C4-2B (cell line): ENCODE results near the gene RHOU.

ENCODE experiments used
- H3K27ac ChIP-seq: fragments of 450-650 bp; 2 replicates; pipeline ENCODE4 v1.5.1; 2017
- CTCF ChIP-seq: fragments of 450-650 bp; conservative IDR thresholded peaks from 2 replicates; pipeline ENCODE4 v1.5.1; 2017; ENCODE audit warnings: mild to moderate bottlenecking
- ZFX ChIP-seq: fragments of 450-650 bp; IDR thresholded peaks from 2 replicates; pipeline ENCODE4 v1.6.1; 2017

RHOU gene

GRCh38 chr1:228752258-228752657 lies 17.0 kb downstream of the RHOU start:
- TF ChIP-seq CTCF (no peak), ZFX (no peak)

GRCh38 chr1:228752675-228753265 lies 17.5 kb downstream of the RHOU start:
- no peak for TF ChIP-seq CTCF
- TF ChIP-seq ZFX, result no peak
- no peak overlapping the region for H3K27ac ChIP-seq

More at GRCh38 chr1:228752258-228752657, 17.0 kb downstream of the RHOU start:
- H3K27ac ChIP-seq, result no peak overlapping the region

DNA sequence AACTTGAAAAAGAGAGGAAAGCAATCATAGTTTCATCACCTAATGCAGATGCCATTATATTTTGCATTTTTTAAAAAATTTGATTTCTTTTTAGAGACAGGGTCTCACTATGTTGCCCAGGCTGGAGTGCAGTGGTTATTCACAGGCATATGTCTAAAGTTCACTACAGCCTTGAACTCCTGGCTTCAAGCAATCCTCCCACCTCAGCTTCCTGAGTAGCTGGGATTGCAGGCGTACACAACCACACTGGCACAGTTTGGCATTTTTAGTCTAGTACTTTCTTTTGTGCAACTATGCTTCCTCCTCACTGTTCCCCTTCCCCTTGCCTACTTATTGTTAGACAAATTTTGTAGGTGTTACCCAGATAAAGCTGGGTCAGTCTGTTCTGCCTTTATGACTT lies 18.0 kb downstream of the RHOU start:
- H3K27ac ChIP-seq, result no peak overlapping the region
- TF ChIP-seq CTCF, result no peak
- no peak for TF ChIP-seq ZFX

DNA sequence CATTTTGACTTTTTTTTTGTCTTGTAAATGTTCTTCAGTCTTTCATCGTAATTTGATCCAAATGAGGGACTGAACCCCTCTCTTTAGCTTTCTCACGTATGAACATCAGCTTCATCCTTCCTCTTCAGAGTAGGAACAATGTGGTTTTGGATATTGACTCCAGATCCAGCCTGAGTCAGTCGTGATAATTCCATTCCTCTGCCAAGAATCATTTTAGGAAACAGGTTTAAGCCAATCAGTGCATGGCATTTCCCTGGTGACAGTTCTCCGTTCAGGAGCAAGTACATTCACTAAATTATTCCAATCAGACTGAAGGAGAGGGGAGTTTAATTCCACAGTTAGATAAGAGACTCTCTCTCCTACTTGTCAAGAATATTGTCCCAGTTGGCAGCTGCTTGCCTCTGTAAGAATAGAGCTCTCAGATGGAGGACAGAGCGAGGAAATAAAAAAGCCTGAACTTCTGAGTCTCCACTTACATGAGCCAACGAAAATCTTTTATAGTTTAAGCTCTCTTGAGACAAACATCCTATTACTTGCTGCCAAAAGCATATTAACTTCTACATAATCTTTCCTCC lies 18.6 kb downstream of the RHOU start:
- TF ChIP-seq CTCF, result no peak
- TF ChIP-seq ZFX, result no peak
- H3K27ac ChIP-seq, result no peak overlapping the region

GRCh38 chr1:228754646-228755268 lies 19.5 kb downstream of the RHOU start:
- TF ChIP-seq ZFX, result no peak
- no peak for TF ChIP-seq CTCF
- H3K27ac ChIP-seq, result no peak overlapping the region

- TF ChIP-seq ZFX, result no peak
- no peak for TF ChIP-seq CTCF
- no peak overlapping the region for H3K27ac ChIP-seq
Observed at GRCh38 chr1:228755800-228756199, 20.5 kb downstream of the RHOU start.

- TF ChIP-seq ZFX, result no peak
- TF ChIP-seq CTCF, result no peak
- no peak overlapping the region for H3K27ac ChIP-seq
Observed at GRCh38 chr1:228756457-228756856, 21.2 kb downstream of the RHOU start.
